Breast epithelium (tissue), 4 donors: ENCODE data around the gene CCT3. TPM values are rescaled to one million over a fixed set of nuclear protein-coding genes. Genes with fewer than 3 reads are reported as not detected.

Experiments
- DNase-seq, 2 donors: peaks; one replicate each; pipeline ENCODE4 v3.0.0-alpha.2; 2019; ENCODE audit warnings: low spot score in 2 of 2
- H3K27ac ChIP-seq, 2 donors: fragments of 200-600 bp; sonication (generic) in 1 of 2; one replicate each; pipeline ENCODE4 v1.5.1; 2016 to 2019; ENCODE audit warnings: mild to moderate bottlenecking in 1 of 2
- H3K27me3 ChIP-seq, 2 donors: fragments of 200-600 bp; sonication (generic) in 1 of 2; one replicate each; pipeline versions ENCODE4 v1.5.1 to v1.6.0; 2017 to 2019; ENCODE audit warnings: control low read depth in 1 of 2, mild to moderate bottlenecking in 1 of 2
- H3K36me3 ChIP-seq: fragments of 200-600 bp; one replicate; pipeline ENCODE4 v1.5.1; 2019
- H3K4me1 ChIP-seq, 2 donors: fragments of 200-600 bp; sonication (generic); one replicate each; pipeline ENCODE4 v1.5.1; 2016 to 2019; ENCODE audit warnings: control low read depth in 1 of 2
- H3K4me3 ChIP-seq, 3 donors: fragments of 200-600 bp; sonication (generic); 1 replicate in 2 of 3; 2 replicates in 1 of 3; pipeline ENCODE4 v1.5.1; 2016 to 2019; ENCODE audit warnings: mild to moderate bottlenecking in 3 of 3, moderate library complexity in 2 of 3
- H3K9me3 ChIP-seq, 2 donors: fragments of 200-600 bp; sonication (generic) in 1 of 2; one replicate each; pipeline ENCODE4 v1.5.1; 2016 to 2019; ENCODE audit warnings: control low read depth in 1 of 2
- POLR2A ChIP-seq: fragments of 450-650 bp; IDR thresholded peaks from one replicate; pipeline ENCODE4 v1.6.1; 2016; ENCODE audit warnings: antibody characterized with exemption, mild to moderate bottlenecking, moderate library complexity
- POLR2AphosphoS5 ChIP-seq, 3 donors: sonication (generic); formaldehyde crosslinking; IDR thresholded peaks; one replicate each; pipeline ENCODE4 v1.6.1; 2017; ENCODE audit warnings: antibody characterized with exemption in 3 of 3
- intact Hi-C: fragments of 100-400 bp; cut with DNase I; formaldehyde crosslinking; loops from one replicate; pipeline ENCODE4 v1.15.1; 2023; ENCODE audit warnings: low total_unique reads
- total RNA-seq, 3 donors: library from RNA; depleted of rRNA; stranded (reverse); fragments of >200 nt; gene quantifications; one replicate each; pipeline ENCODE4 v1.1.0, GENCODE V29; 2016
- TF ChIP-seq, protein P1 (sequence below), 3 donors: fragments of 450-650 bp; IDR thresholded peaks; one replicate each; pipeline ENCODE4 v1.5.1; 2016 to 2017; ENCODE audit warnings: antibody characterized with exemption in 3 of 3, mild to moderate bottlenecking in 3 of 3, moderate library complexity in 3 of 3

Gene CCT3
- total RNA-seq, 3 donors from 2014 or later, result 150 to 263 (median 262) TPM

DNA sequence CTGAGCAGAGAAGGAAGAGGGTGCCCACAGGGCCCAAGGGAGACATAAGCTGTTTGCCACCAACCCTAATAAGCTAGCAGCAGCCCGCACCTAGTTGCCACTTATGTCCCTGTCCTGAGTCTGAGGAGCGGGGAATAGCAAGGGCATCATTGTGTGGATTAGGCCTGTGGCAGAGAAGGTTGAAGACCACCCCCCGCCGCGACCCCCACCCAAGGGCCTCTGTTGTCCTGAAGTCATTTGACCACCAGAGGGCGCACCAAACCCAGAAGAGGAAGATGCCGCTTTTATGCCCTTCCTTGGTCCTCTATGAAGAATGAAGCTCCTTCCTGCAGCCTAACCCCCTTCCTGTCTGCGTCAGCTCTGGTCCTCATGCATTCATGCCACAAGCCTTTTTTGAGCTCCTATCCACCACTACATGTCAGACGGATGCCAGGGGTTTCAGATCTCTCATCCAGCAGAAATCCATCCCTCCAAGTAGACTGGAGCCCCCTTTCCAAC, 47.5 kb upstream of the CCT3 start:
- Histone ChIP-seq H3K9me3 (no peaks in the 10 kb centered on the region), H3K27me3 (peaks cover 0 to 28% of the 10 kb centered on the region in 2 donors), H3K36me3 (no peaks in the 10 kb centered on the region), H3K4me3 (no peak overlapping the region), H3K27ac (no peak overlapping the region), H3K4me1 (no peaks in the 10 kb centered on the region)
- intact Hi-C loops, result loop anchor here (10.0 kb wide), 1 partner anchor 59 kb away; no protein-coding TSS in a partner anchor
- DNase-seq, result no peak
- TF ChIP-seq, protein P1, sequence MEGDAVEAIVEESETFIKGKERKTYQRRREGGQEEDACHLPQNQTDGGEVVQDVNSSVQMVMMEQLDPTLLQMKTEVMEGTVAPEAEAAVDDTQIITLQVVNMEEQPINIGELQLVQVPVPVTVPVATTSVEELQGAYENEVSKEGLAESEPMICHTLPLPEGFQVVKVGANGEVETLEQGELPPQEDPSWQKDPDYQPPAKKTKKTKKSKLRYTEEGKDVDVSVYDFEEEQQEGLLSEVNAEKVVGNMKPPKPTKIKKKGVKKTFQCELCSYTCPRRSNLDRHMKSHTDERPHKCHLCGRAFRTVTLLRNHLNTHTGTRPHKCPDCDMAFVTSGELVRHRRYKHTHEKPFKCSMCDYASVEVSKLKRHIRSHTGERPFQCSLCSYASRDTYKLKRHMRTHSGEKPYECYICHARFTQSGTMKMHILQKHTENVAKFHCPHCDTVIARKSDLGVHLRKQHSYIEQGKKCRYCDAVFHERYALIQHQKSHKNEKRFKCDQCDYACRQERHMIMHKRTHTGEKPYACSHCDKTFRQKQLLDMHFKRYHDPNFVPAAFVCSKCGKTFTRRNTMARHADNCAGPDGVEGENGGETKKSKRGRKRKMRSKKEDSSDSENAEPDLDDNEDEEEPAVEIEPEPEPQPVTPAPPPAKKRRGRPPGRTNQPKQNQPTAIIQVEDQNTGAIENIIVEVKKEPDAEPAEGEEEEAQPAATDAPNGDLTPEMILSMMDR (IDR thresholded peaks at IDR 0.05), result peak; percentile 87 to 96 (median 93)
- TF ChIP-seq POLR2A, result no peak
- TF ChIP-seq POLR2AphosphoS5 (IDR thresholded peaks at IDR 0.05), result no peak

DNA sequence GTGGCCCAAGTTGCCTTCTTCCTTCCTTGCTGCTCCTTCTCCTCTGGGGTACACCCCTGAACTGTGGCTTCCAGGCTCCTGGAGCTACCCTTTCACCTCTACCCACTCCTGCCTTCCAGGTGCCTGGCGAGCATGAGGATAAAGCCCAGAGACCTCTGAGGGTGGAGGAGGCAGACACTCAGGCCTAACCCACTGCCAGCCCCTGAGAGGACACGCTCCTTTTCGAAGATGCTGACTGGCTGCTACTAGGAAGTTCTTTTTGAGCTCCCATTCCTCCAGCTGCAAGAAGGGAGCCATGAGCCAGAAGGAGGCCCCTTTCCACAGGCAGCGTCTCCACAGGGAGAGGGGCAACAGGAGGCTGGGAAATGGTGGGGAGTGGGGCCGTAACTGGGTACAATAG, 46.6 kb upstream of the CCT3 start:
- Histone ChIP-seq H3K4me3 (no peak overlapping the region), H3K27me3 (peaks cover 0 to 26% of the 10 kb centered on the region in 2 donors), H3K9me3 (no peaks in the 10 kb centered on the region), H3K36me3 (no peaks in the 10 kb centered on the region), H3K27ac (no peak overlapping the region), H3K4me1 (no peaks in the 10 kb centered on the region)
- DNase-seq, result no peak
- intact Hi-C loops, result loop anchor here (10.0 kb wide), 1 partner anchor 60 kb away; no protein-coding TSS in a partner anchor
- TF ChIP-seq POLR2A, result no peak
- TF ChIP-seq, protein P1 (IDR thresholded peaks at IDR 0.05), result no peak
- no peak for TF ChIP-seq POLR2AphosphoS5 (IDR thresholded peaks at IDR 0.05)

DNA sequence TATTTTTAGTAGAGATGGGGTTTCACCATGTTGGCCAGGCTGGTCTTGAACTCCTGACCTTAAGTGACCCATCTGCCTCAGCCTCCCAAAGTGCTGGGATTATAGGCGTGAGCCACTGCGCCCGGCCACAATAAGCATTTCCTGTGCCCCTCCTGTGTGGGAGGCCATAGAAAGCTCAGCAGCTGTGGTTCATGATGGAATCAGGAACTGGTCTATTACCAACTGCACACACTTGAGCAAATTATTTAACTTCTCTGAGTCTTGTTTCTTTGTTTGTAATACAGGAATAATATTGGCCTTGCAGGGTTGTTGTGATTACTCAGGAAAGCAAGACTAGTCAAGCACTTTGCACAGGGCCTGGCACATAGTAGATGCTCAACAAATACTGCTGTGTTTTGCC, 45.9 kb upstream of the CCT3 start:
- Histone ChIP-seq H3K9me3 (no peaks in the 10 kb centered on the region), H3K36me3 (no peaks in the 10 kb centered on the region), H3K4me3 (no peak overlapping the region), H3K27ac (no peak overlapping the region), H3K27me3 (peaks cover 0 to 20% of the 10 kb centered on the region in 2 donors), H3K4me1 (no peaks in the 10 kb centered on the region)
- DNase-seq, result no peak
- intact Hi-C loops, result loop anchor here (10.0 kb wide), 1 partner anchor 61 kb away; no protein-coding TSS in a partner anchor
- TF ChIP-seq, protein P1 (IDR thresholded peaks at IDR 0.05), result no peak
- TF ChIP-seq POLR2A (no peak), POLR2AphosphoS5 (IDR thresholded peaks at IDR 0.05) (no peak)

DNA sequence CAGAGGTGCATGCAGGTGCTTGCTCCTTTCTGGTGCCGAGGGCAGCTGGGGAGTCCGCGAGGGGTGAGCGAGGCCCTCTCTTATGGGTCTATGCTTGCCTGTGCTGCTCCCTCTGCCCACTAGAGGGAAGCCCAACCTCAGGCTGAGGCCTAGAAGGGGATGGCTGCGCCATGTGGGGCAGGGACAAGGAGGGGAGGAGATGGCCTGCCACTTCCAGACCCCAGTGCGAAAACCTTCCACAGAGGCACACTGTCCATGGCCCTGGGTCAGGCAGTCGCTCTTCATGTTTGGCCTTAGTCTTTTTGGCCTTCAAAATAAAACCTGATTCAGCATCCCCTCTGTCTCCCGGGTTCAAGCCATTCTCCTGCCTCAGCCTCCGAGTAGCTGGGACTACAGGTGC, 44.9 kb upstream of the CCT3 start:
- no peak for TF ChIP-seq POLR2AphosphoS5 (IDR thresholded peaks at IDR 0.05)
- TF ChIP-seq, protein P1 (IDR thresholded peaks at IDR 0.05), result peak; percentile 33 to 70 (median 64)
- DNase-seq, result peak in 1 of 2 donors; percentile 59
- intact Hi-C loops, result loop anchor here (10.0 kb wide), 1 partner anchor 62 kb away; no protein-coding TSS in a partner anchor

DNA sequence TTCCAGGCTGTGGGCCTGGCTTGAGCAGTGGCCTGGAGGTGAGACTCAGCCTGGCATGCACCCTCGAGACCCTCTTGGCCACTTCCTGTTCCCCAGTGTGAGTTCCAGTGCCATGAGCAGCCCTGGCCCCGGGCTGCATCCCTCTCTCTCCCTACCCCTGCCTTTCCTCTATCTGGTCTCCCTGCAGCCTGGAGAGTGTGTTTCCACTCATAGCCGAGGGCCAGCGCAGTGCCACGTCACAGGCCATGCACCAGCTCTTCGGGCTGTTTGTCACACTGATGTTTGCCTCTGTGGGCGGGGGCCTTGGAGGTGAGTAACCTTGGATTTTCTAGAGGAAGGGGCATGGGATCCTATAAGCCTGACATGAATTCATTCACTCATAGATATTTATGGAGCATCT, 44.5 kb upstream of the CCT3 start:
- intact Hi-C loops, result loop anchor here (10.0 kb wide), 1 partner anchor 62 kb away; no protein-coding TSS in a partner anchor
- Histone ChIP-seq H3K9me3 (no peaks in the 10 kb centered on the region), H3K4me3 (no peak overlapping the region), H3K36me3 (no peaks in the 10 kb centered on the region), H3K4me1 (no peaks in the 10 kb centered on the region), H3K27ac (no peak overlapping the region), H3K27me3 (peaks cover 0 to 7% of the 10 kb centered on the region in 2 donors)
- TF ChIP-seq, protein P1 (IDR thresholded peaks at IDR 0.05), result no peak
- no peak for TF ChIP-seq POLR2AphosphoS5 (IDR thresholded peaks at IDR 0.05)
- TF ChIP-seq POLR2A, result no peak
- DNase-seq, result no peak

More for the DNA sequence above, 44.9 kb upstream of the CCT3 start:
- Histone ChIP-seq H3K4me3 (no peak overlapping the region), H3K27ac (no peak overlapping the region), H3K36me3 (no peaks in the 10 kb centered on the region), H3K4me1 (no peaks in the 10 kb centered on the region), H3K9me3 (no peaks in the 10 kb centered on the region), H3K27me3 (peaks cover 0 to 11% of the 10 kb centered on the region in 2 donors)
